ENCODE data around the gene POLR3B. TPM values are rescaled to one million over a fixed set of nuclear protein-coding genes. Genes with fewer than 3 reads are reported as not detected.

Gene POLR3B
- total and polyA plus RNA-seq, 4 donors: 5.4 to 12.2 (median 7.0) TPM

GRCh38 chr12:106459124-106459523 is 101.6 kb downstream of the POLR3B start (continued):
- TF ChIP-seq, protein P1, sequence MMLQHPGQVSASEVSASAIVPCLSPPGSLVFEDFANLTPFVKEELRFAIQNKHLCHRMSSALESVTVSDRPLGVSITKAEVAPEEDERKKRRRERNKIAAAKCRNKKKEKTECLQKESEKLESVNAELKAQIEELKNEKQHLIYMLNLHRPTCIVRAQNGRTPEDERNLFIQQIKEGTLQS (IDR thresholded peaks at IDR 0.05): no peak
- TF ChIP-seq YY1 (IDR thresholded peaks at IDR 0.05) (no peak), MAX (IDR thresholded peaks at IDR 0.05) (no peak), FOXA2 (IDR thresholded peaks at IDR 0.05) (no peak), FOXA1 (IDR thresholded peaks at IDR 0.05) (no peak), HNF4G (IDR thresholded peaks at IDR 0.05) (no peak), GABPA (IDR thresholded peaks at IDR 0.05 in 1 of 2, conservative IDR thresholded peaks at IDR 0.05 in 1 of 2) (no peak), SP1 (IDR thresholded peaks at IDR 0.05) (no peak)

DNA sequence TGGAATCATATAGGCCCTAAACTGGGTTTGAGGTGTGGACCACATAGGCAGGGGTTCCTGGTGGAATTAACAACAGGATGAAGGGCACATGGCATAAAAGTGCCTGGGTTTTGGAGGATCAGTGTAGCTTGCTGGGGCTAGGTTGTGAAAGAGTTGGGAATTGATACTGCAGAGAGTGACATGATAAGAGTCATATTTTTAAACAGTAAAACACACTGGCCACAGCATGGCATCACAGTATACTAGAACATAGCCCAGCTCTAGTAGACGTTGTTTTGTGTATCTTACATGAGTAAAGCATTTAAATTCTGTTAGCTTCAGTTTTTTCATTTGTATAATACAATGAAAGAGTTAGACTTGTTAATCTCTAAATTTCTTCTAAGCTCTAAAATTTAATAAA is 102.0 kb downstream of the POLR3B start:
- no peak overlapping the region for H3K4me3 ChIP-seq (ENCODE audit: low read depth in 1 of 3, low read length in 3 of 3)
- H3K36me3 ChIP-seq (ENCODE audit: control insufficient read depth in 4 of 4, insufficient read depth in 3 of 4, low read depth in 1 of 4, low read length in 3 of 4): peaks cover 4 to 31% (median 24%) of the 10 kb centered on the region in 4 donors
- DNase-seq (ENCODE audit: low spot score): no peak
- 93% methylated on average over 1 of the region's 1 CpG for WGBS
- no peaks in the 10 kb centered on the region for H3K4me1 ChIP-seq (ENCODE audit: control insufficient read depth in 4 of 4, insufficient read depth in 4 of 4, low read length in 3 of 4)
- no peaks in the 10 kb centered on the region for H3K9me3 ChIP-seq (ENCODE audit: control insufficient read depth in 4 of 4, low read length in 3 of 4)
- TF ChIP-seq JUND (IDR thresholded peaks at IDR 0.05) (no peak), MAX (IDR thresholded peaks at IDR 0.05) (no peak), EGR1 (IDR thresholded peaks at IDR 0.05; ENCODE audit: low read depth in 2 of 2) (no peak), REST (IDR thresholded peaks at IDR 0.05) (no peak), RAD21 (IDR thresholded peaks at IDR 0.05) (no peak), HNF4G (IDR thresholded peaks at IDR 0.05) (no peak), FOXA1 (IDR thresholded peaks at IDR 0.05) (no peak), NR2F2 (IDR thresholded peaks at IDR 0.05) (no peak), FOXA2 (IDR thresholded peaks at IDR 0.05) (no peak), HNF4A (conservative IDR thresholded peaks at IDR 0.05) (no peak), ZBTB33 (IDR thresholded peaks at IDR 0.05) (no peak), RXRA (IDR thresholded peaks at IDR 0.05) (no peak), YY1 (IDR thresholded peaks at IDR 0.05) (no peak), SP1 (IDR thresholded peaks at IDR 0.05) (no peak), CTCF (IDR thresholded peaks at IDR 0.05; ENCODE audit: low read depth, low read length, missing input control) (no peak), TAF1 (conservative IDR thresholded peaks at IDR 0.05) (no peak), GABPA (IDR thresholded peaks at IDR 0.05 in 1 of 2, conservative IDR thresholded peaks at IDR 0.05 in 1 of 2) (no peak)
- H3K27ac ChIP-seq (ENCODE audit: low read depth in 1 of 2, low read length in 2 of 2): no peak overlapping the region
- no peak overlapping the region for H3K9ac ChIP-seq (ENCODE audit: low read depth in 1 of 2, low read length in 2 of 2)
- no peaks in the 10 kb centered on the region for H3K27me3 ChIP-seq (ENCODE audit: control insufficient read depth in 4 of 4, insufficient read depth in 4 of 4, low read length in 3 of 4)

Measured in liver (tissue), 9 donors.